Fibroblast of pulmonary artery (primary cell): ENCODE measurements around the gene GNAI1.

Source experiments
- DNase-seq: peaks from one replicate; pipeline ENCODE4 v3.0.0-alpha.2; 2010; ENCODE audit warnings: low read depth
- H3K4me3 ChIP-seq: replicated peaks from 2 replicates; pipeline ENCODE4 v1.5.1; 2011; ENCODE audit warnings: low read depth, mild to moderate bottlenecking, control low read depth, low read length, moderate library complexity
- TF ChIP-seq, protein P1 (sequence below): IDR thresholded peaks from 2 replicates; pipeline ENCODE4 v1.5.1; 2011; ENCODE audit warnings: mild to moderate bottlenecking, control low read depth, low read length, inconsistent platforms; ENCODE audit errors: missing control alignments

GNAI1 gene

DNA sequence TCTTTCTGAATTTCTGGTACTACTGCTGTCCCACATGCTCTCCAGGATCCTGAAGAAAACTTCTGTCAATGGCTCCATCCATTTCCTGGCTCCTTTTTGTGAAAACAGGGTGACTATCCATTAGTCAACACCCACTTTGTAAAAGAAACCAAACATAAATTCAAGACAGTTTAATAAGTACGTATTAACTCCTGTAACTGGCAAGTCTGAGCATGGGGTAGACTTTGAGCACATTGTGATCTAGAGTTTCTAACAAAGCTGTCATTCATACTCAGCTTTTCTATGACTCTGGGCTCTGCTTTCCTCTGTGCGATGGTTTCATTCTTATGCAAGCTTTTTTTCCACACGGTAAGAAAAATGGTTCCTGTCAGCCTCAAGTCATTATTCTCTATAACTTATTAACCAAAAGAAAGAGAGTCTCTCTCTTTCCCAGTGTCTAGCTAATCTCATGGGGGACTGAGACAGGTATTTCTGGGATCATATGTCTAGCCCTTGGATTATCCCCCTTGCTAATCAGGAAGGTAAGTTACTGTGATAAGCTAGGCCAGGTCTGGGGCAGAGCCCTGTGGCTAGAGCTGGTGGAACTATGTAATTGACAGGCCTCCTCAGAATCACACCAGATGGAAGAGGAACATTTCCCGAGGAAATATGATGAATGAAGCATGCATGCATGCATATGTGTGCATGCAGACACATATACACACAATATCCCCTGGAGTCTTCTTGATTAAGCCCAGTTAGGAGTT lies 98.5 kb downstream of the GNAI1 start:
- no peak for DNase-seq
- TF ChIP-seq, protein P1, sequence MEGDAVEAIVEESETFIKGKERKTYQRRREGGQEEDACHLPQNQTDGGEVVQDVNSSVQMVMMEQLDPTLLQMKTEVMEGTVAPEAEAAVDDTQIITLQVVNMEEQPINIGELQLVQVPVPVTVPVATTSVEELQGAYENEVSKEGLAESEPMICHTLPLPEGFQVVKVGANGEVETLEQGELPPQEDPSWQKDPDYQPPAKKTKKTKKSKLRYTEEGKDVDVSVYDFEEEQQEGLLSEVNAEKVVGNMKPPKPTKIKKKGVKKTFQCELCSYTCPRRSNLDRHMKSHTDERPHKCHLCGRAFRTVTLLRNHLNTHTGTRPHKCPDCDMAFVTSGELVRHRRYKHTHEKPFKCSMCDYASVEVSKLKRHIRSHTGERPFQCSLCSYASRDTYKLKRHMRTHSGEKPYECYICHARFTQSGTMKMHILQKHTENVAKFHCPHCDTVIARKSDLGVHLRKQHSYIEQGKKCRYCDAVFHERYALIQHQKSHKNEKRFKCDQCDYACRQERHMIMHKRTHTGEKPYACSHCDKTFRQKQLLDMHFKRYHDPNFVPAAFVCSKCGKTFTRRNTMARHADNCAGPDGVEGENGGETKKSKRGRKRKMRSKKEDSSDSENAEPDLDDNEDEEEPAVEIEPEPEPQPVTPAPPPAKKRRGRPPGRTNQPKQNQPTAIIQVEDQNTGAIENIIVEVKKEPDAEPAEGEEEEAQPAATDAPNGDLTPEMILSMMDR: no peak
- no peak overlapping the region for H3K4me3 ChIP-seq

DNA sequence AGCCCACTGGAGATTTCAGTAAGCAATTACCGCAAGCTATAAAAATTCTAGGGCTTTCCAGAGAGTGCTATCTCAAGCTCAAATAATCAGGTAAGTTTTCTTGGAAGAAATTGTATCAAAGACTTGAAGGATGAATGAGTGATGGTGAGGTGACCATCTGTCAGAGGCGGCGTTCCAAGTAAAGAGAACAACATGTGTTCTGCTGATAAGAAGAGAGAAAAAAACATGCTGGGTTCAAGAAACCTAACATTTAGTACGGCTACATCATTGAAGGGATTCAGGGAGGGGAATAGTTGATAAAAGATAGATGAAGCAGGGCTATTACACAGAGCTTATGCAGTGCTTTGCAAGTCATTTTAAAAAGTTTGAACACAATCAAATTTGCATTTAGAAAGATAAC lies 100.7 kb downstream of the GNAI1 start:
- H3K4me3 ChIP-seq: no peak overlapping the region
- TF ChIP-seq, protein P1: no peak
- DNase-seq: no peak

DNA sequence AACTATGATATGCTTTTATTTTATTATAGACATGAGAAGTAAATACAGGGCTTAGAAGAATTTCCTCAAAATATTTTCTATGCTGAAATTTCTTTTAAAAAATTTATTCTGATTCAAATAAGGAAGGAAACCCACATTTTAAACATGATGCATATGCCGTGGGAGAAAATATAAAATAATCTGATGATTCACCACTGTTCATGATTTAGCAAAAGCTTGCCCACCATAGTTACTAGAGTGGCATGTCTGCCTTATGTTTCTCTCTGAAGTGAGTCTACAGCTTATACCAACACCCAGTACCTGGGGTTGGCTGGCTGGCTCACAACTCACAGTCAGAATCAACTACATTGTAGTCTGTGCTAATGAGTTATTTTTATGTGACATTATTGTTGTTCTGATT lies 102.0 kb downstream of the GNAI1 start:
- DNase-seq: no peak
- H3K4me3 ChIP-seq: no peak overlapping the region
- TF ChIP-seq, protein P1: no peak

DNA sequence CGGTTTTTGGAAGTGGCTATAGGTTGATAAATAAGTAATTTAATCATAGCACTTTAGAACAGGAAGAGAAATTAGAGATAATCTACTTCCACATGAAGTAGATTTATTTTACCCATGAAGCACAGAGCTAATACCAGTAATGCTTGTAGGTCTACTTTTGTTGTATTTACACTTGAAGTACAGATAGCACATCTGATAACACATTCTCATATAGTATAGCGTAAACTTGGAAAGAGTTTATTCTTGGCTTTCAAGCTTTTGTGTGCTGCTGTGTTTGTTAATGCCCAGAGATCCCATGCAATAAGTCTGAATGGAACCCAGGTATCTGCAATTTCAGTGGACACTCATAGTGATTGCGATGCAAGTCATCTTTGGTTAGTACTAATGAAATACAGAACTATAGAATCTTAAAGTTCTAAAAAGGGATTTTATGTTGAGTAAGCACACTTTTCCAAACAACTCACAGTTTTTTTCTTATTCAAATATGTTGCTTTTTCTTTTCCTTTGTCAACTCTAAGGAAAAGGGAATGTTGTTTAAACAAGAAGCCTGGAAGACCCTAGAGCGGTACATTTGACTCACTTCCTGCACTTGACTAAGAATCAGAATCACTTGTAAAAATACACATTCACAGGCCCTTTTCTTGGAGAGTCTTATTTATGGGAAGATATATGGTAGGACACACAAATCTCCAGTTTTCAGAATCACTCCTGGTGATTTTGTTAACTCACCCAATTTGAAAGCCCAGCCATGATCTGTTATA lies 105.8 kb downstream of the GNAI1 start:
- no peak for DNase-seq
- TF ChIP-seq, protein P1: no peak
- H3K4me3 ChIP-seq: no peak overlapping the region

DNA sequence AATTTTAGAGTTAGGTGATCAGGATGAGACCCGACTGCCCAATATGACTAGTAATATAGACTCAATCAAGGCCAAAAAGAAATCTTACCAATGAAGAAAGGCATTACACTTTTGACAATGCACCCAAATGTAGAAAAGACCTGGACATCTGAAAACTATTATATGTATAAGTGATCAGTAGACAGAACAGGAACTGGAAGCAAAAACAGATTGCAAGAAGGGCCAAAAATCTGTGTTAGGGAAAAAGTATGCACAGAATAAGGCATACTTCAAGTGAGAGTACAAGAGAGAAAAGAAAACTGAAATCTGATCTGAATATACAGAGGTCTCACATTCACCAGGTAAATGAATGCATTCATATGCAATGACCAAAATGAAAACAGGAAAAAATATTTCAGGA lies 107.0 kb downstream of the GNAI1 start:
- TF ChIP-seq, protein P1: no peak
- no peak overlapping the region for H3K4me3 ChIP-seq
- no peak for DNase-seq

DNA sequence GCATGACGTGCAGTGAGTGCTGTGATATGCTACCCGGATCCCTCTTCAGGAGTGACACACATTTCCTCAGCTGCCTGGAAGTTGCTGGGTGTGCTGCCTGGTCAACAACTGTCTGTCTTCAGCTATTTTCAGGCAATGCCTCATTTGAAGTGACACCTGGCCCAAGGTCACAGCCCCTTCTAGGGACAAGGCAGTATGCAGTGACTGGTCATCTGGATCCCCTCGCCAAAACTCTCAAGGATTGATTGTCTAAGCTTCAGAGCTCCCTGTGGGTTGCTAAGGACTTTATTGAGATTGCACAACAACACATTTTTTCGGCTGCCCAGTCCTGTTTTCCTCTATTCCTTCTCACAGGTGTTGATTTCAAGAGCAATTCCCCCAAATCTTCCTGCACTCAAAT lies 108.8 kb downstream of the GNAI1 start:
- TF ChIP-seq, protein P1: no peak
- H3K4me3 ChIP-seq: no peak overlapping the region
- peak; percentile 27 for DNase-seq
